MCF 10A (cell line): ENCODE data around the gene GADD45B. TPM values are rescaled to one million over a fixed set of nuclear protein-coding genes. Genes with fewer than 3 reads are reported as not detected.

ENCODE experiments used
- BruUV-seq: library from RNA; stranded (reverse); fragments of 400-500 nt; replicated peaks from 2 replicates; lab custom pipeline; 2021; lab: Mats Ljungman, UMichigan
- CTCF ChIA-PET: fragments of 300-600 bp; sonication (Branson Sonifier 250); formaldehyde crosslinking; extraction: SDS; loops from one replicate; lab custom pipeline; 2021; ENCODE audit warnings: antibody characterized with exemption, inconsistent platforms; lab: Yijun Ruan, JAX
- POLR2A ChIA-PET: fragments of 300-600, 350-650 bp; sonication (Branson Sonifier 250); formaldehyde crosslinking; extraction: SDS; loops from one replicate; lab custom pipeline; 2020; ENCODE audit warnings: antibody characterized with exemption, inconsistent platforms; lab: Yijun Ruan, JAX
- DNase-seq: peaks from one replicate; pipeline ENCODE4 v3.0.0-alpha.2; 2018; ENCODE audit not compliant: unreplicated experiment
- H3K27ac Mint-ChIP-seq: one replicate; pipeline ENCODE4 v1.8.0; 2022; ENCODE audit warnings: mild to moderate bottlenecking, low read depth, mixed read lengths; ENCODE audit not compliant: unreplicated experiment
- H3K27me3 Mint-ChIP-seq: one replicate; pipeline ENCODE4 v1.8.0; 2022; ENCODE audit warnings: mixed read lengths; ENCODE audit not compliant: insufficient read depth, unreplicated experiment
- H3K36me3 Mint-ChIP-seq: one replicate; pipeline ENCODE4 v1.8.0; 2022; ENCODE audit warnings: mild to moderate bottlenecking, moderate library complexity, mixed read lengths; ENCODE audit not compliant: insufficient read depth, unreplicated experiment
- H3K4me1 Mint-ChIP-seq: one replicate; pipeline ENCODE4 v1.8.0; 2022; ENCODE audit warnings: mixed read lengths; ENCODE audit not compliant: insufficient read depth, unreplicated experiment
- H3K4me3 Mint-ChIP-seq: one replicate; pipeline ENCODE4 v1.8.0; 2022; ENCODE audit warnings: mild to moderate bottlenecking, moderate library complexity, mixed read lengths; ENCODE audit not compliant: unreplicated experiment
- H3K9me3 Mint-ChIP-seq: one replicate; pipeline ENCODE4 v1.8.0; 2022; ENCODE audit warnings: mixed read lengths; ENCODE audit not compliant: unreplicated experiment
- CTCF ChIP-seq: fragments of 200-600 bp; IDR thresholded peaks from one replicate; pipeline ENCODE4 v1.8.0; 2022; ENCODE audit warnings: antibody characterized with exemption, mild to moderate bottlenecking; ENCODE audit not compliant: unreplicated experiment
- intact Hi-C: fragments of 100-400 bp; cut with micrococcal nuclease; formaldehyde crosslinking; loops from 2 replicates; pipeline ENCODE4 v1.14.1; 2022
- total RNA-seq: library from RNA; stranded (reverse); gene quantifications from 2 replicates; pipeline ENCODE4 v1.2.3, GENCODE V29; 2022

The GADD45B gene
- total RNA-seq, 1 experiment from 2014 or later = 53.8 TPM

GRCh38 chr19:2494447-2495129, 18.7 kb downstream of the GADD45B start:
- DNase-seq = peak; percentile 45
- Mint-ChIP-seq H3K9me3 (no peaks in the 10 kb centered on the region), H3K27ac (no peak overlapping the region), H3K4me3 (peak overlapping the region; percentile 66), H3K27me3 (no peaks in the 10 kb centered on the region), H3K4me1 (peaks cover 33% of the 10 kb centered on the region), H3K36me3 (no peaks in the 10 kb centered on the region)
- no TSS peak for BruUV-seq
- intact Hi-C loops = no loop called here
- TF ChIP-seq CTCF = no peak
- ChIA-PET CTCF (interaction anchor here (0.6 to 1.0 kb wide), 2 partner anchors 18 to 340 kb away, joined by 3 read pairs; partner anchors contain the start of gene GADD45B), POLR2A (interaction anchor here (0.7 to 10.7 kb wide), 6 partner anchors 9 to 126 kb away, joined by 3 to 131 read pairs (median 4); partner anchors contain the start of gene GADD45B)

- peak; percentile 80 for DNase-seq
- POLR2A ChIA-PET = interaction anchor here (0.7 to 10.7 kb wide), 6 partner anchors 8 to 125 kb away, joined by 3 to 131 read pairs (median 4); partner anchors contain the start of gene GADD45B
- H3K27ac Mint-ChIP-seq = no peak overlapping the region
- no peaks in the 10 kb centered on the region for H3K27me3 Mint-ChIP-seq
- BruUV-seq = no TSS peak
- H3K4me3 Mint-ChIP-seq = peak overlapping the region; percentile 66
- no peak for TF ChIP-seq CTCF
- peaks cover 33% of the 10 kb centered on the region for H3K4me1 Mint-ChIP-seq
- no peaks in the 10 kb centered on the region for H3K36me3 Mint-ChIP-seq
- CTCF ChIA-PET = interaction anchor here (0.6 to 1.0 kb wide), 3 partner anchors 19 to 341 kb away, joined by 3 read pairs; partner anchors contain the start of gene GADD45B
- H3K9me3 Mint-ChIP-seq = no peaks in the 10 kb centered on the region
- intact Hi-C loops = no loop called here
Observed at GRCh38 chr19:2495130-2495641, 19.3 kb downstream of the GADD45B start.

GRCh38 chr19:2495651-2496316, 19.9 kb downstream of the GADD45B start:
- POLR2A ChIA-PET = interaction anchor here (0.9 to 10.7 kb wide), 5 partner anchors 8 to 48 kb away, joined by 3 to 131 read pairs (median 5); partner anchors contain the start of gene GADD45B
- CTCF ChIA-PET = interaction anchor here (0.5 to 0.6 kb wide), 3 partner anchors 19 to 48 kb away, joined by 3 read pairs; no protein-coding TSS in a partner anchor
- TF ChIP-seq CTCF = no peak
- Mint-ChIP-seq H3K36me3 (no peaks in the 10 kb centered on the region), H3K9me3 (no peaks in the 10 kb centered on the region), H3K4me3 (no peak overlapping the region), H3K27me3 (no peaks in the 10 kb centered on the region), H3K27ac (no peak overlapping the region), H3K4me1 (peaks cover 30% of the 10 kb centered on the region)
- no TSS peak for BruUV-seq
- intact Hi-C loops = no loop called here
- DNase-seq = peak; percentile 21

- no TSS peak for BruUV-seq
- Mint-ChIP-seq H3K36me3 (no peaks in the 10 kb centered on the region), H3K4me3 (no peak overlapping the region), H3K27ac (no peak overlapping the region), H3K9me3 (no peaks in the 10 kb centered on the region), H3K4me1 (peaks cover 19% of the 10 kb centered on the region), H3K27me3 (no peaks in the 10 kb centered on the region)
- CTCF ChIA-PET = no interaction called here
- TF ChIP-seq CTCF = no peak
- intact Hi-C loops = no loop called here
- POLR2A ChIA-PET = interaction anchor here (0.9 to 10.7 kb wide), 2 partner anchors 19 to 46 kb away, joined by 3 to 131 read pairs; partner anchors contain the start of gene GADD45B
- no peak for DNase-seq
Observed at GRCh38 chr19:2497186-2497585, 21.3 kb downstream of the GADD45B start.
